Kidney (tissue), 14 donors: ENCODE measurements around the gene CRYGA. TPM values are rescaled to one million over a fixed set of nuclear protein-coding genes. Genes with fewer than 3 reads are reported as not detected.

Source experiments
- DNase-seq, 5 donors: peaks; one replicate each; pipeline ENCODE4 v3.0.0-alpha.2; 2013 to 2020
- FAIRE-seq: peaks from 2 replicates; lab custom pipeline; 2012; peaks lifted over from hg19 to GRCh38; lab: Jason Lieb, UNC
- H3K27ac ChIP-seq, 2 donors: one replicate each; pipeline ENCODE4 v1.7.0; 2013; ENCODE audit warnings: low read depth in 2 of 2, low read length in 2 of 2, inconsistent platforms in 1 of 2
- H3K27me3 ChIP-seq: one replicate; pipeline ENCODE4 v1.7.1; 2013; ENCODE audit warnings: low read length, inconsistent platforms; ENCODE audit not compliant: control insufficient read depth, insufficient read depth
- H3K36me3 ChIP-seq, 3 donors: one replicate each; pipeline versions ENCODE4 v1.7.0 to v1.7.1; 2013; ENCODE audit warnings: low read length in 3 of 3, control low read depth in 1 of 3, inconsistent platforms in 1 of 3; ENCODE audit not compliant: insufficient read depth in 3 of 3, control insufficient read depth in 2 of 3
- H3K4me1 ChIP-seq, 3 donors: one replicate each; pipeline versions ENCODE4 v1.7.0 to v1.7.1; 2013; ENCODE audit warnings: low read length in 3 of 3, inconsistent platforms in 1 of 3, low read depth in 1 of 3; ENCODE audit not compliant: control insufficient read depth in 2 of 3, insufficient read depth in 2 of 3
- H3K4me3 ChIP-seq, 3 donors: one replicate each; pipeline versions ENCODE4 v1.7.0 to v1.8.1; 2013; ENCODE audit warnings: low read length in 3 of 3, control low read depth in 1 of 3, inconsistent platforms in 1 of 3
- H3K9ac ChIP-seq, 3 donors: one replicate each; pipeline versions ENCODE4 v1.7.0 to v1.7.1; 2013; ENCODE audit warnings: low read length in 3 of 3, control low read depth in 1 of 3, inconsistent platforms in 1 of 3
- H3K9me3 ChIP-seq, 3 donors: one replicate each; pipeline versions ENCODE4 v1.7.0 to v1.7.1; 2013; ENCODE audit warnings: low read length in 3 of 3, control low read depth in 1 of 3, inconsistent platforms in 1 of 3; ENCODE audit not compliant: control insufficient read depth in 2 of 3, insufficient read depth in 1 of 3
- intact Hi-C: fragments of 100-400 bp; cut with DNase I; formaldehyde crosslinking; loops from one replicate; pipeline ENCODE4 v1.11.1; 2022
- polyA plus RNA-seq: library from polyadenylated mRNA; stranded (reverse); fragments of 350-450 nt; fragmentation: Illumina TruSeq; extraction: RNeasy Lipid Tissue Mini Kit (QIAGEN cat#74804); gene quantifications from one replicate; pipeline ENCODE4 v1.2.3, GENCODE V29; 2014; ENCODE audit warnings: low read depth, low replicate concordance; ENCODE audit not compliant: insufficient read depth
- total RNA-seq: library from RNA; stranded (reverse); fragmentation: NEBNext Ultra II Directional; extraction: Animal tissue kit (Norgen Biotek cat#: 25700); gene quantifications from one replicate; pipeline ENCODE4 v1.2.1, GENCODE V29; 2021
- TF ChIP-seq, protein P1 (sequence below): IDR thresholded peaks from 3 replicates; pipeline ENCODE4 v1.5.1; 2012; ENCODE audit warnings: mild to moderate bottlenecking, moderate library complexity, borderline replicate concordance; ENCODE audit not compliant: insufficient read depth; ENCODE audit errors: extremely low read depth
- donor health status: control.
- donor health status: control.
- donor health status: control.
- donor health status: control.
- donor health status: control.
- donor health status: DM: yes; HTN: yes; CAD: no.
- donor health status: Normal renal cell carcinoma (clear cell type).

Gene CRYGA
- total and polyA plus RNA-seq, 2 donors from 2014 or later = not detected

GRCh38 chr2:208186465-208186864 is 23.1 kb upstream of the CRYGA start:
- Histone ChIP-seq H3K4me1 (no peaks in the 10 kb centered on the region), H3K4me3 (no peak overlapping the region), H3K9me3 (no peaks in the 10 kb centered on the region), H3K27ac (no peak overlapping the region), H3K9ac (no peak overlapping the region), H3K27me3 (no peaks in the 10 kb centered on the region), H3K36me3 (no peaks in the 10 kb centered on the region)
- intact Hi-C loops = no loop called here
- DNase-seq (no peak), FAIRE-seq (no peak)
- TF ChIP-seq, protein P1, sequence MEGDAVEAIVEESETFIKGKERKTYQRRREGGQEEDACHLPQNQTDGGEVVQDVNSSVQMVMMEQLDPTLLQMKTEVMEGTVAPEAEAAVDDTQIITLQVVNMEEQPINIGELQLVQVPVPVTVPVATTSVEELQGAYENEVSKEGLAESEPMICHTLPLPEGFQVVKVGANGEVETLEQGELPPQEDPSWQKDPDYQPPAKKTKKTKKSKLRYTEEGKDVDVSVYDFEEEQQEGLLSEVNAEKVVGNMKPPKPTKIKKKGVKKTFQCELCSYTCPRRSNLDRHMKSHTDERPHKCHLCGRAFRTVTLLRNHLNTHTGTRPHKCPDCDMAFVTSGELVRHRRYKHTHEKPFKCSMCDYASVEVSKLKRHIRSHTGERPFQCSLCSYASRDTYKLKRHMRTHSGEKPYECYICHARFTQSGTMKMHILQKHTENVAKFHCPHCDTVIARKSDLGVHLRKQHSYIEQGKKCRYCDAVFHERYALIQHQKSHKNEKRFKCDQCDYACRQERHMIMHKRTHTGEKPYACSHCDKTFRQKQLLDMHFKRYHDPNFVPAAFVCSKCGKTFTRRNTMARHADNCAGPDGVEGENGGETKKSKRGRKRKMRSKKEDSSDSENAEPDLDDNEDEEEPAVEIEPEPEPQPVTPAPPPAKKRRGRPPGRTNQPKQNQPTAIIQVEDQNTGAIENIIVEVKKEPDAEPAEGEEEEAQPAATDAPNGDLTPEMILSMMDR = no peak

GRCh38 chr2:208183972-208184705 is 20.8 kb upstream of the CRYGA start:
- FAIRE-seq (no peak), DNase-seq (peak in 2 of 5 donors; percentile 24 to 31)
- intact Hi-C loops = no loop called here
- Histone ChIP-seq H3K9ac (no peak overlapping the region), H3K4me3 (no peak overlapping the region), H3K36me3 (no peaks in the 10 kb centered on the region), H3K27me3 (no peaks in the 10 kb centered on the region), H3K9me3 (no peaks in the 10 kb centered on the region), H3K27ac (no peak overlapping the region), H3K4me1 (no peaks in the 10 kb centered on the region)
- TF ChIP-seq, protein P1 = no peak

DNA sequence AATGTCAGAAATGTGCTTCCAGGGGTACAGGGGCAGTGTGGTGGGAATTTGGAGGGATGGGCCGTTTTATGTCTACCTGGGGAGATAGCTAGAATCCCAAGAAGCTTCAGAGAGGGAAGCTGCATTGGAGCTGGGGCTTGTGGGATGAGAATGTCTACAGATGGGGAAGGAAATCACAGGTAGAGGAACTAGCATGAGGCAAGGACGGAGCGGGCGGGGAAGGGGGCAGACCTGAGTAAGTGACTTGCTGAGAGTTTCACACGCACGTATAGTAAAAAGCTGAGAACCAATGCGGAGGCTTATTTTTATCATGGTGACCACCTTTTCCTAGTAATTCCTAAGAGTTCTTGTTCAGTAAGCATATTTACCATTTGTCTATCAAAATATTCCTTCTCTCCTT is 20.1 kb upstream of the CRYGA start:
- Histone ChIP-seq H3K4me3 (no peak overlapping the region), H3K36me3 (no peaks in the 10 kb centered on the region), H3K27ac (no peak overlapping the region), H3K27me3 (no peaks in the 10 kb centered on the region), H3K9ac (no peak overlapping the region), H3K4me1 (no peaks in the 10 kb centered on the region), H3K9me3 (no peaks in the 10 kb centered on the region)
- intact Hi-C loops = no loop called here
- TF ChIP-seq, protein P1 = no peak
- FAIRE-seq = no peak
- no peak for DNase-seq
